GM12874 (cell line): ENCODE results near the gene LYPLAL1.

Source experiments
- TF ChIP-seq, protein P1 (sequence below): IDR thresholded peaks from 2 replicates; pipeline ENCODE4 v1.5.1; 2011; ENCODE audit warnings: low read depth, mild to moderate bottlenecking, control low read depth, low read length, moderate library complexity; ENCODE audit not compliant: insufficient read depth

LYPLAL1 gene

DNA sequence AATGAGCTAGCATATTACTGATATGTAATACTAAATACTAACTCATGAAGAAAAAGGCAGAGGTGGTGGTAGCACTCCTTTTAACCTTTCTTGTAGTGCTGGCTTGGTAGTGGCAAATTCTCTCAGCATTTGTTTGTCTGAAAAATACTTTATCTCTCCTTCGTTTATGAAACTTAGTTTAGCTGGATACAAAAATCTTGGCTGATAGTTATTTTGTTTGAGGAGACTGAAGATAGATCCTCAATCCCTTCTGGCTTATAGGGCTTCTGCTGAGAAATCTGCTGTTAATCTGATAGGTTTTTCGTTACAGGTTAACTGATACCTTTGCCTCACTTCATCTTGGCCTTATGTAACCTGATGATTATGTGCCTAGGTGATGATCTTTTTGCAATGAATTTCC, 87.8 kb downstream of the LYPLAL1 start:
- TF ChIP-seq, protein P1, sequence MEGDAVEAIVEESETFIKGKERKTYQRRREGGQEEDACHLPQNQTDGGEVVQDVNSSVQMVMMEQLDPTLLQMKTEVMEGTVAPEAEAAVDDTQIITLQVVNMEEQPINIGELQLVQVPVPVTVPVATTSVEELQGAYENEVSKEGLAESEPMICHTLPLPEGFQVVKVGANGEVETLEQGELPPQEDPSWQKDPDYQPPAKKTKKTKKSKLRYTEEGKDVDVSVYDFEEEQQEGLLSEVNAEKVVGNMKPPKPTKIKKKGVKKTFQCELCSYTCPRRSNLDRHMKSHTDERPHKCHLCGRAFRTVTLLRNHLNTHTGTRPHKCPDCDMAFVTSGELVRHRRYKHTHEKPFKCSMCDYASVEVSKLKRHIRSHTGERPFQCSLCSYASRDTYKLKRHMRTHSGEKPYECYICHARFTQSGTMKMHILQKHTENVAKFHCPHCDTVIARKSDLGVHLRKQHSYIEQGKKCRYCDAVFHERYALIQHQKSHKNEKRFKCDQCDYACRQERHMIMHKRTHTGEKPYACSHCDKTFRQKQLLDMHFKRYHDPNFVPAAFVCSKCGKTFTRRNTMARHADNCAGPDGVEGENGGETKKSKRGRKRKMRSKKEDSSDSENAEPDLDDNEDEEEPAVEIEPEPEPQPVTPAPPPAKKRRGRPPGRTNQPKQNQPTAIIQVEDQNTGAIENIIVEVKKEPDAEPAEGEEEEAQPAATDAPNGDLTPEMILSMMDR: no peak
